HG02840 (cell line): ENCODE measurements around the gene KRT10.

Experiments
- ATAC-seq: cut with Tn5 transposase; IDR thresholded peaks from one replicate; pipeline ENCODE4 v1.9.1; 2021; ENCODE audit warnings: mild to moderate bottlenecking, moderate library complexity, moderate number of reproducible peaks; ENCODE audit not compliant: unreplicated experiment, low FRiP score

KRT10 gene

DNA sequence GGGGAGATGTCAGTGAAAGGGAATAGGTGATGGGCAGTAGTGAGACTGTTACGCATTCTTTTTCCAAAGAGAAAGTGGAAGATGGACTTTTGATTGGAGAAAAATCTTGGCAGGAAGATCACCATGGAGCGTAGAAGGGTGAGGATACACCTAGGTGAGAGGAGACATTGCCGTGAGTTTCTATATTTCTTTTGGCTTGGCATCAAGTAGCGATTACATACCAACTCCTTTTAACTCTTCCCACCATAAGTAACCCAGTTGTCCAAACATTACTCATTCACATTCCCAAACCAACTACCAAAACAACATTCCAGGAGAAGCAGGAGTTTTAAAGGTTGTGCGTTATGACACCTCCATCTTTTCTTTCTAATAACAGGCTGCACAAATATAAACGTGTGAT is 11.9 kb downstream of the KRT10 start:
- no peak for ATAC-seq

DNA sequence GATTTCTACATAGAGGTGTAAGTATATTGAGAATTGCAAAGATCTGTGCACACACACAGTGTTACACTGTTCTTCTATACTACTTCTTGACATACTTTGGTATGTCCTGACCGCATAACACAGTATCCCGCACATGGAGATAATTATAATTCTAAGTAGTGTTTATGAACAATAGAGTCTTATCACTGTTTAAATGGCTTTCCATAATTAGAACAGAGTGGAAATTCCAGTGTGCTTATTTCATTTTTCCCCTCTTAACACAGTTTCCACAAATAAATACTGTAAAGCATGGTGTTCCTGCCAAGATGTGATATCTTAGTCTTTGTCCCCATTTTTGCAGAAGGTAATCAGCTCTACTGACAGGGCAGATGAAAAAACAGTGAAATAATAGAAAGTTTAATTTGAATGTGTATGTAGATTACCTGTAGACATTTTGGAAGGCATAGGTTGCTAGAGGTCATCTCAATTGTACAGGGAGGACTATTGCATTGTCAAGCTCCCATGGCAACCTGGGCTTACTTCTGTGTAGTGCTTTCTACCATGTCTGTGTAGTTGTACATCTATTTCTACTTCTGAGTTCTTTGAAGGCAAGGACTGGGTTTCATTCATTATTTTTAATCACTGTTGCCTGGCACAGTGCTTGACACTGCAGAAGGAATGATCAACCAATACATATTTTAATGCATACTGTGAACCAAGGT is 12.5 kb downstream of the KRT10 start:
- ATAC-seq: no peak

DNA sequence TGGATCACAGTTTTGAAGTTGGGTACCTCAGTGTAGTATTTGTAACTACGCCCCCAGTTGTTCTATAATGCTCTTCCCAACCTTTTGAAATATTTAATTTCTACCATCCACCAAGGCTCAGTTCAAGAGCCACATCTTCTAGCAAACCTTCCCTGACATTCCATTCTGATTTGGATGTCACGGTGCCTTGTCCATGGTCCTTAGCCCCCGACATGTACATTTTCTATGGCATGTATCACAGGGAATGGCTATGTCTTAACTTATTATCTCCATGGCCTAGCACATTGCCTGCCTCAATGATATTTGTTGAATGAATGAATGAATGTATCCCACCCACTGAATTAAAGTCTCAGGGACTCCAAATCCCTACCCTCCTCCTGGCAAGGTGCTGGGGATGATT is 16.3 kb downstream of the KRT10 start:
- no peak for ATAC-seq

DNA sequence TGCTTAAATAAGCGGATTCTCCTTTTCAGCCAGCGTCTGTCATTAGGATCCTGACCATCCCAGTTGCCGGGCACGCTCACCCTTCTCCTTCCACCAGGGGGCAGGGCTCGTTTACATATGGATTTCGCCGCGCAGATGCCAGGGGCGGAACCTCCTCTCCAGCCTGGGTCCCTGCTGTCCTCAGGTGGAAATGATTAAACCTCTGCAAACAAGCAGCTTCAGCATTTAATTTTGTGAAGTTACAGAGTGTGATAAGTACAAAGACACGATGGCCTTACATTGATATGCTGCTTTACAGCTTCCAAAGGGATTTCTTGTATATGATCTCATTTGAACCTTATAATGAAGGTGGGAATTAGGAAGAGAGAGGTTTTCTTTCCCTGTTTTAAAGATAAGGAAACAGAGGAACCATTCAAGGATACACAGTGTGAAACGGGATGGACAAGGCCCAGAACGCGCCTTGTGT is 18.8 kb downstream of the KRT10 start:
- no peak for ATAC-seq

DNA sequence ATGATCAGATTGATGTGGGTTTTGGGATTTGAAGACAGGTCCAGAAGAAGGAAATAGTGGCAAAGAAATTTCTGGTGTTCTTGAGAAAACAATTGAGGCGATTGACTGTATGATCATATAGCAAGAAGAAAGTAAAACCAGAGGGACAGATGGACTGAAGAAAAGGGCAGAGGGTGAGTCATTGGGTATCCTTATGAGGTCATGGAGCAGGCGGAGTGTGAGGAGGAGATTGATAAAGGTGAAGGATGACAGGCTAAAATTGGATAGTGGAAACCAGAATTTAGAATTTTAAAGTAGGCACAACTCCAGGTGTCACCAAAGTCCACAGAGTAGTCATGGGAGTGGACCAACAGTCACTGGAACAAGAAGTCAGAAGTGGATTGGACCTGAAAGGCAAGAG is 21.3 kb downstream of the KRT10 start:
- ATAC-seq: no peak

DNA sequence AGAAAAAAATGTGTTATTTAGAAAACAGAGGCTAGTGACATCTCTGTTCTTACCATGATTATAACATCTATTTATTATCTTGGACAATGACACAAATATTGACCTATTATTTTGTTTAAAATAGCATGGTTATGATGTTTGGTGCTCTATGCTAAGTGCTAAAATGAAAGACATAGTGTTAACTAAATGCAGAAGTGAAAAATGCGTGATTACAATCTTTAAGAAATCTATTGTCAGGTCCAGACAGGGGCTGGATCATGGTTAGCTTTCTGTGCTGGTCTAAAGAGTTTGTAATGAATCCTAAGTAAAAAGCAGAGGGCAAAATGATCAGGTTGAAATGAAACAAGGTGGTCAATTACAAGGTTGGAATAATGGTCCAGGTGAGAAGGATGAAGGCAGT is 22.0 kb downstream of the KRT10 start:
- ATAC-seq: no peak

DNA sequence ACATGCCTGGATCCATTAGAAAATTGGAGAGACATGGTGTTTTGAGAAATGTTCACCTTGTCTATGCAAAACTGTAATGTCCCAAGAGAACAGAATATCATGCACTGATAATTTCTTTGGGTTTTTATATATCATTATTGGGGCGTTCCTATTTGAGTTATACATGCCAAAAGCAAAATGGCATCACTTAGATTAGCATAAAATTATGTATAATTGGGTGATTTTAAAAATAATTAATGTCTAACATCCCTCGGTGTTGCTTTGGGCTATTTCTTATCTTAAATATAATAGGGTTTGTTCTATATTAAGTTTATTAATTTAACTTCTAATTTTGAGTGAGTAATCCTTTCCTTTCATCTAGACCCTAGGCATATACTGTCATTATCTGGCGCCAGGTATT is 22.6 kb downstream of the KRT10 start, which contains the start of gene KRT28:
Gene KRT28, minus strand, starts transcription at position 101 of the 400 bp plus-strand sequence. Its CDS starts 66 bp downstream, at position 35.
- no peak for ATAC-seq

DNA sequence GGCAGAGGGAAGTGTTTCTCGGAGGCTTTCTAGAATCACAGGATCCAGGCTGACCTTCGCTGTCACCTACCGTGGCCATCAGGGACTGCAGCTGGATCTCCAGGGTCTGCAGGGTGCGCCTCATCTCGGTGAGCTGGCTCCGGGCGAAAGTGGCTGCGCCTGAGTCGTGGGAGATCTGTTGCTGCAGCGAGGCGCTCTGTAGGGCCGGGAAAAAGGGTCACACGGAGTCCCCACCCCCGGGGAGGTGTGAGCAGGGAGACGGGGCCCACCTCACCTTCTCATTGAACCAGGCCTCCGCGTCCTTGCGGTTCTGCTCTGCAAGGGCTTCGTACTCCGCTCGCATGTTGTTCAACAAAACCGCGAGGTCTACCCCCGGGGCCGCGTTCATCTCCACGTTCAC is 25.6 kb downstream of the KRT10 start:
- ATAC-seq: no peak

DNA sequence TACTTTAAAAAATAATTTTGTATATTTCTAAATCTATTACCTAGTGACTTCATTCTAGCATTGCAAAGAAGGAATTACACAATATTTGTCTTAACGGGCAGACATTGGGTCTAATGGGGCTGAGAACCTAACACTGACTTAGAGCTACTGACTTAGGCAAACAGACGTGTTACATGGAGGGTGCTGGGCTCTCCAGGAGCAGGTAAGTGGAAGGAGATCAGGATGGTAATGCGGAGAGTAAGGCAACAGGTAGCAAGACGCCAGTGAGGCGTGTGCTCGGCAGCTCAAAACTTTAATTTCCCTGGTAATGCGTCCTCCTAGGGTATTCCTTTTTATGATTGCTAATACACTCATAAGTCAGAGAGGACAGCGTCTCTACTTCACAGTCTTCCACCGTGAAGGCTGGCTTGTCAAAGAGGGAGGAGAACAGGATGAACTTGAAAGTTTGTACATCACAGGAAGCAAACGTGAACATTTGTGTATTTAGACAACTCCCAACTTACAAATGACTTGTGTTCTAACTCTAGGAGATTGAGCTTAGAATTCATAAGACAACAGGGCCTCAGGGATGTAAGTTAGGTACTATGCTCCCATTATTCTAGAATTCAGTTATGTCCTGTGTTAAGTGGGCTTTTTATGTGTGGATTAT is 27.3 kb downstream of the KRT10 start:
- ATAC-seq: no peak

DNA sequence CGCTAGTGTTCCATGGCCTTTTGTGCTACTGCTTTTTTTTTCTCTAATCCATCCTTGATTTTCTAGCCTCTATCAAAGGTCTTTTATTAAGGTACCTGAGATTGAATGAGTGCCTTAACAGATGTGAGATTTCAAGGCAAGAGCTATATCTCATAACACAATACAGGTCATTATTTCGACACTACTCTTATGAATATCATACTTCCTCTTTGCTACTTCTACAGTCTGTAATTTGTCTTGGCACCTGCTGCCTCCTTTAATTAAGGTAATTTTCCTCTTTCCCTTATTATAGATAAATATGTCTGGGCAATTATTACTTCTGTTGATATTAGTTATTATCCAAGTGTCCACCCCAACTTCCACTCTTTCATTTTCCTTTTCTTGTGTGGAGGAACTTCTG is 27.9 kb downstream of the KRT10 start:
- ATAC-seq: no peak

DNA sequence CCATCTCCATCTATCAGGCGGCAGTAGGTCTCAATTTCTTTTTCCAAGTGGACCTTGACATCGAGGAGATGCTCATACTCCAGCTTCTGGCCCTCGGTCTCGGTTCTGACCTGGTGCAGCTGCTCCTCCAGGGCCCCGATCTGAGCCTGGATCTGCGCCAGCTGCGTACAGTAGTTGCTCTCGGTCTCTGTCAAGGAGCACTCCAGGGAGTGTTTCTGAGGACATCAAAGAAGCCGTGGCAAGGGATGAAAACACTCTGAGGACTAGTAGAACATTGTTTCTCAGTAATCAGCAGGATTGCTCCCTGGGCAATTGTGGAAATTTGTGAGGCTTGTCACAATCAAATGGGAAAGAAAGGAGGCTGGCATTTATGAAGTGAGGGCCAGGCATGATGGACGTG is 28.6 kb downstream of the KRT10 start:
- no peak for ATAC-seq

DNA sequence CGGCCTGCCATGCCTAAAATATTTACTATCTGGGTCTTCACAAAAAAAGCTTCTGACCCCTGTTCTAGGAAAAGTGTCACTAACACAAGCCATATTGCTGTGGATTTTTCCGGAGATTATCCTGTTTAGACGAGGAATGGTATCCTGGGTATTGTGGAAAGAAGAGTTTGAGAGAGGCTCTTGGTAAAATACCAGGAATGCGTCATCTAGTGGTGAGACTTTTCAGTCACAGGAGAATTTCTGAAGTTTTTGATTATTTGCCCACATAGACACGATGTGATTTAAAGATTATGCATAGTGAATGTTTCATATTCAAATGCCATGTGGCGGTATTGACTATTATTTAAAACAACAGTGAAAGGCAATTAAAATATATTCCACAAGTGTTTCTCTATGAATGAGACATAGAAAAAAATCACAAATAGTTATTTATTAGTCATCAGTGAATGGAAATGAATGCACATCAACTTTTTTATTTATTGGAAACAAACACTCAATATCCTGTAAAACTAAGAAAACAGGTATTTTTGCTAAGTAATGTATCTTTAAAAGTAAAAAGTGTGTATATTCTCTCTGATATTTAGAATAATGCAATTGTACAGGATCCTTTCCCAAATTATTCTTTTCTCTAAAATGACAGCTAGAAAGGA is 30.5 kb downstream of the KRT10 start:
- no peak for ATAC-seq

DNA sequence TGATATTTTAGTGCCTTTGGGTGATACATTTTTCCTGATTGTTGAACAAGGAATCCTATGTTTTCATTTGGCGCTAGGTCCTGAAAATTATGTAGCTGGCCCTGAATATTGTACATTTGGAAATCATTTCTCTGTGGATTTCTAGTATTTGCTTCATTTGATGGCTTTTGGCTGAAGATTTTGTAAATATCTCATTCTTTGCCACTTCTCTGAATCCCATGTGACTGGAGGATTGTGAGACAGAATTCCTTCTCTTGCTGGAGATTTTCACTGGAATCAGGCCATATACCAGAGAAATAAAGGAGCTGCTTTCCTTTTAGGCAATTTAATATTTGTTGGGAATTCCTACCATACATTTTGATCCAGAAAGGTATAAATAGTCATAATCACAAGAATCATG is 31.3 kb downstream of the KRT10 start:
- ATAC-seq: no peak

DNA sequence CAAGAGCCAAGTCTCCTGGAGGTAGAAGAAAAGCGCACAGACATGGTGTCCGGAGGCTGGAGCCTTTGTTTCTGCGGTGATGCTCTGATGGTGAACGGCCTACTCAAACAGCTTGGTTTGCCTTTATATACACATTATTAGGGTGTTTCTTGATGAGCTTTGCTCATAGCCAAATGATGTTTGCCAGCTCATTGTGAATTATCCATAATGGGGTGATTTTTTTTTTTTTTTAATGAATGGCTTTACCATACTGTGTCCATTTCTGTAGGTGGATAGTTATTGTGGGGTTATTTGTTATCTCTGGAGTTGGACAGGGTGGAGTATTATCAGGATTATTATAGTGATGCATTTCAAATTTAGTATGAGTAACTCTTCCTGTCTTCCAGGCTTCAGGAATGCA is 40.0 kb downstream of the KRT10 start, which contains the start of gene KRT27:
Gene KRT27, minus strand, starts transcription at position 101 of the 400 bp plus-strand sequence. Its CDS starts 57 bp downstream, at position 44.
- ATAC-seq: no peak

DNA sequence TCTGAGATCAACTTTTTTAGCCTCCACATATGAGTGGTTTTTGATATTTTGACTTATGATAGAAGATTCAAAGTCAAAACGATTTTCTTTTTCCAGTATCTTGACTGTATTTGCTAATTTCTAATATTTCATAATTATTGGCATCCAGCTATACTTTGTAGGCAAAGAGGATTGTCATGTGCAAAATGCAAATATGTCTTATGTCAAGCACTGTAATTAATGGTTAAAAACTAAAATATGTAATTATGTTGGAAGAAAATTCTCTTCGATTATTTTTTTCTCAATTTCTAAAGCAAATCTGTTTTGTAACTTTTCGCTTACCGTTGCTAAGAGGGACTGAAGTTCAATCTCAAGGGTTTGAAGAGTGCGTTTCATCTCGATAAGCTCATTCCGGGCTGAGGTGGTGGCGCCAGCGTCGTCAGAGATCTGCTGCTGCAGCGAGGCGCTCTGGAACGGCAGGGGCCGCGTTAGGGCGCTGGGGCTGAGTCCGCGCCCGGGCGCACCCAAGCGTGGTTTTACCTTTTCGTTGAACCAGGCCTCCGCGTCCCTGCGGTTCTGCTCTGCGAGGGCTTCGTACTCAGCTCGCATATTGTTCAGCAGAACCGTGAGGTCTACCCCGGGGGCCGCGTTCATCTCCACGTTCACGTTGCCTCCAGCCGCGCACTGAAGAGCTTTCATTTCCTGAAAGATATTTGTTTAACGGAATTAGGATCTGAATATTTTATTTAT is 43.1 kb downstream of the KRT10 start:
- ATAC-seq: no peak

DNA sequence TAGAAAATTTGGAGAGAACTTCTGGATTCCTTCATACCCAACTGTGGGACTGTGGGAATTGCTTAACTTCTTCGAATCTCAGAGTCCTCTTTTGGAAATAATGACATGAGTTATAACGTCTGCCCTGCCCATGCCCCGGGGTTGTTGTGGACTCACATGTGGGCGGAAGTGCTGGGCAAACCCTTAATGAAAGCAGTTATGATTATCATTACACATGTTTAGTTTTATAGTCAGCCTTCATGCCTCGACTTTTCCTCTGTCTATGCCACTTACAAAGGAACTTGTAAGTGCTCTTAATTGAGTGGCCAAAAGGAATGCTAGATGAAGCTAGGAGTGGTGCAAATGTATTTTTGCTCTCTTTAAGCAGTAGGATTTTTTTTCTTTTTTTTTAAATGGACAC is 44.0 kb downstream of the KRT10 start:
- ATAC-seq: no peak

DNA sequence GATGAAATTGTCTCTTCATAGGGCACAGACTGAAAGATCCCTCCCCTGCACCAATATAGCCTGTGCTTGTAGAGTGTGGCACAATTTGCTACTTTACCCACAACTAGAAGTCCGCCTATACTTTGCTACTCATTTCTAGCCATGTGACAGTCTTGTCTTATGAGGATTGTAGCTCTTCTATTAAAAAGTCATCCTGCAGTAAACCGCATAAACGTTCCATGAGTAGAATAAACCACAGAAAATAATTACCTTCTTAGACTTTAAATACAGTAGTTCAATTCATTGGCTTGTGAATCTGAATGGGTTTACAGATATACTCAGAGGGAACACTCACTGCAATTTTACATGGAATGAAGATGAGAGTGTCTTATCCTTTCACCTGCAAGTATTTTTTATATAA is 44.4 kb downstream of the KRT10 start:
- ATAC-seq: no peak

DNA sequence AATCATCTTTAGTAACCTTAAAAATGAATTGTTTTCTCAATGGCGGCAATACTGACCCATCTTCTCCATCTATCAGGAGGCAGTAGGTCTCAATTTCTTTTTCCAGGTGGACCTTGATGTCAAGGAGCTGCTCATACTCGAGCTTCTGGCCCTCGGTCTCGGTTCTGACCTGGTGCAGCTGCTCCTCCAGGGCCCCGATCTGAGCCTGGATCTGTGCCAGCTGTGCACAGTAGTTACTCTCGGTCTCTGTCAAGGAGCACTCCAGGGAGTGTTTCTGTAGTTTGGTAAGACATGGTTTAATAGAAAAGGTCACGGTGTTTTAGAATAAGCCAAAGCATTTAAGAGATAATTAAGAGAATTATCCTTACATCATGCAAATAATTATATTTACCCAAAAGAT is 45.0 kb downstream of the KRT10 start:
- no peak for ATAC-seq

DNA sequence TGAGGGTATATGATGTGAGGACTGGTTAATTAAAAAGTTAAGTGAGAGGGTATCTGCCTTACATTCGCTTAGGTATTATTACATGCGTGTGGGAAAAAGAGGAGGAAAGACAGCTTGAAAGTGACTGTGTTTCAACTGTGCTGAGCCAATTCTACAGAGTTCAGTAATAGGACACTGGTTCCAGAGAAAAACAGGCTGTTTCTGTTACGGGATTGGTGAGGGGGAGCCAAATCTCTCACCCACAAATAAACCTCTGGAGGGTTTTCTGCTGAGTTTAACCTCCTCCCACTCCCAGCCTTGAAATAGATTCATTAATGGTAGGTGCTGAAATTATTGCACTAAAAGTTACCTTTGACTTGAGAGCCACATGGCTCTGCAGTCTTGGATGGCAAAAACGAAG is 46.5 kb downstream of the KRT10 start:
- ATAC-seq: no peak

DNA sequence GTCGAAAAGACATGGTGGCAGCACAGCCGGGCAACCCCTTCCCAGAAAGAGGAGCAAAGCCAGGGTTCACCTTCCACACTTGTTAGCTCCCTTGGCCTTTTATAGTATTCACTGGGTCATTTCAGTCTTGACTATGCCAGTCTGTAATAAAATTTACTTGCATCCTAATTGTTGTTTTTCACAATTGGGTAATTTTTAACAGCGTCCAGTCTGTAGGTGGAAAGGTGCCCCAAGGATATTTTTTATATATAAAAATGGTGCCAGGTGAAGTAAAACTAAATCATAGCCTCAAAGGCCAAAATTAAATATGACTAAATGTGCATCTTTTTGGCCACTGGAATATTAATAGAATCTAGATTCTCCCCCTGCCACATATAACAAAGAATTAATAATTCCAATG is 50.3 kb downstream of the KRT10 start, which contains the start of gene KRT26:
Gene KRT26, minus strand, starts transcription at position 101 of the 400 bp plus-strand sequence. Its CDS starts 88 bp downstream, at position 13.
- no peak for ATAC-seq
